Left renal cortex interstitium (tissue), 4 donors: ENCODE measurements around the gene IL1RAPL1. TPM values are rescaled to one million over a fixed set of nuclear protein-coding genes. Genes with fewer than 3 reads are reported as not detected.

Experiments used
- DNase-seq, 4 donors: peaks; one replicate each; pipeline ENCODE4 v3.0.0-alpha.2; 2013; ENCODE audit warnings: low read depth in 4 of 4, low spot score in 2 of 4, missing footprints in 1 of 4
- polyA plus RNA-seq, 4 donors: library from polyadenylated mRNA; unstranded; fragments of 120-200 nt; gene quantifications; one replicate each; pipeline ENCODE4 v1.2.1, GENCODE V29; 2013; ENCODE audit not compliant: insufficient read length in 4 of 4

IL1RAPL1 gene
- polyA plus RNA-seq, 4 donors, result 2.6 to 2.7 (median 2.6) TPM

DNA sequence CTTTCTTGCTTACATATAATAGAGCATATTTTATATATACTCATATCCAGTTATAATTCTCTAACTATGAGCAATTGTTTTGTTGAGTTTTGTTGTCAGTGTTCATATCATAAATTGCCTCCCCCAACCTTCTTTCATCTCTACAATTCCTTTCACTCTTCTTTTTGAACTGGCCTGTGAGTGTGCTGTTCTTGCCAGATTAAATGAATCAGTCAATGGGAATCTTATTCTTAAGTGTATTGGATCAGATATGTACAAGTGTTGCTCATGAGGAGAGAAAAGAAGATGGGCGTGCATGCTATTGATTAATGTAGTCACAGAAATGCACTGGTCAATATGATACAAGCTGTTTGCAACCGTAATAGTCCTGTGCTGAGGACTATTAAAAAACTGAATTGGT lies 900.0 kb downstream of the IL1RAPL1 start:
- DNase-seq, result no peak

DNA sequence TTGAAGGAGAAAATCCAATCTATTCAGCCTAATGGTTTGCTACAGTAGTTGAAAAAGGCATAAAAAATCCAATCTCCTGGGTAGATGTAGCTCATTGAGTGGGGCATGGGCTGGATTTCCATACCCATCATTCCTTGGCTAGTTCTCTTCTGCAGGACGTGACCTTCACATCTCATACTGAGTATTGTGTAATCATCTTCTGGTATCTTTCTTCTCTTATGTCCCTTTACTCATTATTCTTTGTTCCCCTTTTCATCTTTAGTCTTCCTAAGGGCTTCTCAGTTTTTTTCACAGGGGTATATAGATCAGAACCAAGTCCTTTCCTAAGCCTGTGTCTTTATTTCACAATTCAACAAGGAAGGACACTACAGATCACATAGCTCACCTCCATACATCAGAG lies 900.5 kb downstream of the IL1RAPL1 start:
- DNase-seq, result no peak

DNA sequence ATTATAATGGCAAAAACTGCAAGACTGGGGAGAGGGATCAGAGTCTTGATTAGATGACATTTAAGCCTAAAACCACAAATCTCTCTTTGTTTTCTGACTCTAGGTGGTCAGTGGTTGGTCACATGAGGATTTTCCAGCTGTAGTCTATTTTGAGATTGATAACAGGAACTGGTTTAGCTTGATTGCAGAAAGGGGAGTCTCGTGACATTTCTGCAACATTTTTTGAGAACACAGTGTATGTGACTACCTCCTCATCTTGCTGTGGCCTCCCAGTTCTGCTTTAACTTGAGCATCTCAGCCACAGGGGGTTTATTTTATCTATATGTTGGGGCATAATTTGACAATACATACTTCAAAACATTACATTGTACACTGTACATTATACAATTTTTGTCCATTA lies 901.7 kb downstream of the IL1RAPL1 start:
- DNase-seq, result no peak

DNA sequence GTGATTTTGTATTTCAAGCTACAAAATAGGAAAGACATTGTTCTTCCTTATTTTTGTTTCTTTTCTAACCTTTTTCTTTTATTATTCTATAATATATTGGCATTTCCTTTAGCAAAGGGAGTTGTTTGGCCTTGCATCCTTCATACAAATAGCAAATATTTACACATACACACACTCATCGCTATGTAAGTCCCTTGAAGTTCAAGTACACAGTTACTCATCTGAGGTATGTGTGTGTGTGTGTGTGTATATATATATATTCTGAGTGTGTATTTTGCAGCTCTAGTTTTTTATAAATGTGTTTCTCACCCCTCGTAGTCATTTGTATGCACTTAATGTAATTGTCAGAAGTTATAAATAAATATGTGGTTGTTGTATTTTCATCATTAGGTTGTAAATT lies 903.4 kb downstream of the IL1RAPL1 start:
- DNase-seq, result no peak

DNA sequence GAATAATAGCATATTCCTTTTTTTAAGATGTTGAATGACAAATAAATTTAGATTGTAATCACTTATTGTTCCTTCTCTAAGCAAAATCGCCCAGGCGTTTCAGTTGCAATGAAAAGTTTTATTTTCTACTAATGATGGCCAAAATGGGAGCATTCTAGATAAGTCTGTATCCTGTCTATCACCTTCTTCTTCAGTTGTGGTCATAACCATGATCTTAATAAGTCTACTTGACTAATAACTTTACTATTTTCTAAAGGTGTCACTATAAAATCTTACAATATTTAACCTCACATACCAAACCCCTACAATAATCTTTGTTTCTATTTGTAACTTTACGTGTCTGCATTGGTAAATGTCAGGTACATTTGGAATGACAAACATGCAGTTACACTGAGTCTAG lies 904.4 kb downstream of the IL1RAPL1 start:
- no peak for DNase-seq

DNA sequence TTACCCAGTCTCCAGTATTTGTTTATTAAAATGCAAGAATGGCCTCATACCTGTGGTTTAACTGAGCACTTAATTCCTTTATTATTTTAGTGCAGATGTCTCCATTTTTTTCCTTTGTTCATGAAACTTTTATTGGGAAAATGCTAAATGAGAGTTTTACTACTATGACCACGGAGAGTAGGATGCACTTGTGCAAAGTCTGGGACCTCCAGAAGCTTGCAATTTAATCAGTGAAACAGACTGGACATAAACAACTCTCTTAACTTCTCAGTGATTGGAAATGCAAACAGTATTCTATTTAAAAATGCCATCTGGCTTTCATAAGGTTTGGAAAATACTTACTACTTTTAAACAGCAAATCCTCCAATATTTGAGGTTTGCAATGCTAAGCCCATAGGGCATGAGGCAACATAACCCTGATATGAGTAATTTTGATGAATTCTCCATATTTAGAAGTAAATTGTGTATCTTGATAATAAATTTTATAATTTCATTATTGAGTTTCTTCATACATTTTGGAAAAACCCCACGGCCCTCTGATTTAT lies 909.5 kb downstream of the IL1RAPL1 start:
- no peak for DNase-seq

DNA sequence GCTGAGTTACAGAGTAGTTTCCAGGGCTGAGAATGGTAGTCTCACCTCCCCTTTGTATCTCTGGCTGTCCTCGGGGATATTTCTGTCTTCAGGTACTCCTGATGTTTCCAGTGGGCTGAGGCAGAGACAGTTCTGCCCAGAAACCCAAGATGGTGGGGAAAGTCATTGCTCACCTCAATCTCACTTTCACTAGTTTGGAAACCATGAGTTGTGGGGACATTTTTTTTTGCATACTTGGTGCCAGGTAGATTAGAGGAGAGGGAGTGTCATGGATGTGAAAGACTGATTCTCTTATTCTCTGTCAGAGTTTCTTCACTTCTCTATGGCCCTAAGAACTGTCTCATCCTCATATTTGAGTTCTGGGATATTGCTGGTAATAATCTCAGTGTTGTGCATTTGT lies 919.5 kb downstream of the IL1RAPL1 start:
- no peak for DNase-seq

DNA sequence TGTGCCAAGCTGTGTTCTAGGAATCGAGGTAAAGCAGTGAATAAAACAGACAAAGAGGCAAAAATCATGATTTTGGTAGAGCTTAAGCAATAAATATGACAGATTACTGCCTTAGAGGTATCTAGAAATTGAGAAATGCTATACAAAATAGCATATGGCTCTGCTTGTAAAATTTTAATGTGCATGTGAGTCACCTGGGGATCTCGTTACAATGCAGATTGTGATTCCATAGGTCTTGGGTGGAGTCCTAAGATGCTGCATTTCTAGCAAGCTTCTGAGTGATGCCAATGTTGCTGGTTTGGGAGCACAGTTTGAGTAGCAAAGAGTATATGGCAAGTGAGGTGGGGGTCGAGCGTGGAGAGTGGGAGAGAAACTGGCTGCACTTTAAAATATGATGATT lies 930.9 kb downstream of the IL1RAPL1 start:
- DNase-seq, result no peak

GRCh38 chrX:29528281-29528680 lies 941.0 kb downstream of the IL1RAPL1 start:
- DNase-seq, result no peak

- DNase-seq, result no peak
Observed at GRCh38 chrX:29530501-29530900, 943.3 kb downstream of the IL1RAPL1 start.

- no peak for DNase-seq
Observed at GRCh38 chrX:29531336-29531735, 944.1 kb downstream of the IL1RAPL1 start.

- no peak for DNase-seq
Observed at GRCh38 chrX:29535212-29536162, 948.2 kb downstream of the IL1RAPL1 start.

- DNase-seq, result no peak
Observed at GRCh38 chrX:29541038-29541437, 953.8 kb downstream of the IL1RAPL1 start.

DNA sequence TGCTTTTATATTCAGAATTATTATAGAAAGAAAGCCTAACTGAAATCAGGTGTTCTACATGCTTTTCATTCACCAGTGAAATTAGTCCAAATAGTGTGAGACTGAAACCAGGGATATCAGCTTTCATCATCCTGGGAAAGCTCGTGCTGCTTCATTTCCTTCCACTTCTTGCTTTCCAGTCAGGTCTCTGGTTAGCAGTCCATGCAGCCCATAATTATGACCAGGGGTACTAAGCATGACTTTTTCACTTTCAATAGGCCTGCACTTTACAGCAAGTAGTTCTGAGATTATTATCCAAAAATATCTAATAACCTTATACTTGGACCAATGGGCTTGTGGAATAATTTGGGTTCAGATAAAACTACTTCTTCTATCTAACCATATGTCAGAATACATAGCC lies 954.9 kb downstream of the IL1RAPL1 start:
- DNase-seq, result peak in 1 of 4 donors; percentile 20

GRCh38 chrX:29545878-29546277 lies 958.6 kb downstream of the IL1RAPL1 start:
- DNase-seq, result no peak

DNA sequence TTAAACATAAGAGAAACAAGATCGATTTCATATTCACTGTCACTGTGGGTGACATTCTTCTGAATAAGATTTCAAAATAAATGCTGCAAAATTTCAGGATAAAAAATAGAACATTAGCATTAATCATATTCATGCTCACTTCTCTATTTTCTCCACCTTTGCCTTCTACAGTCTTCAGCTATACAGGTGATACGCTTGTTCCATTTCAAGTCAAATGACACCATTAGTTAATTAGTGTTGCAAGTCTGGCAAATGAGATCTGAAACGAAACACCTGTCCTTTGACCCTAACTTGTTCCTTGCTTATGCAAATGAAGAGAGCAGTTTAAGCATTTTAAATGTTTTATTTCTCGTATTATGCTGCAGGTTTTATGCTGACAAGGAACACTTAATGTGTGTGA lies 960.6 kb downstream of the IL1RAPL1 start:
- no peak for DNase-seq

- no peak for DNase-seq
Observed at GRCh38 chrX:29553542-29553941, 966.3 kb downstream of the IL1RAPL1 start.

GRCh38 chrX:29555465-29556091 lies 968.3 kb downstream of the IL1RAPL1 start:
- DNase-seq, result no peak

GRCh38 chrX:29560065-29560464 lies 972.8 kb downstream of the IL1RAPL1 start:
- no peak for DNase-seq

- DNase-seq, result no peak
Observed at GRCh38 chrX:29561417-29561816, 974.2 kb downstream of the IL1RAPL1 start.

DNA sequence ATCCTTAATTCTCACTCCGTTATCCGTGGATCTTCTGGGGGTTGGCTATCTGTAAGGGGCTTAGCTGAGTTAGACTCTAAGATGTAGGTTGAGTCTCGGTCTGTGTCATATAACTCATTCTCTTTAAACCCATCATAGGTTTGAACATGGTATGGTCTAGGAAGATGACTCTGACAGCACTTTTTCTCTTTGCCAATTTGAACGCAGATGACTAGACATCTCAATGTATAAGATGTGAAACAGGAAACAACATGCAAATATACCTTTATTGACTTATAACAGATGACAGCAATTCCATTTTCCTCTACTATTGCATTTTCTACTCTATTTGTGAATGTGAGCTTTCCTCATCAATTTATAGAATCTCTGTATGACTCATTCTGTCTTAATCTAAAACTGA lies 993.3 kb downstream of the IL1RAPL1 start:
- DNase-seq, result no peak

DNA sequence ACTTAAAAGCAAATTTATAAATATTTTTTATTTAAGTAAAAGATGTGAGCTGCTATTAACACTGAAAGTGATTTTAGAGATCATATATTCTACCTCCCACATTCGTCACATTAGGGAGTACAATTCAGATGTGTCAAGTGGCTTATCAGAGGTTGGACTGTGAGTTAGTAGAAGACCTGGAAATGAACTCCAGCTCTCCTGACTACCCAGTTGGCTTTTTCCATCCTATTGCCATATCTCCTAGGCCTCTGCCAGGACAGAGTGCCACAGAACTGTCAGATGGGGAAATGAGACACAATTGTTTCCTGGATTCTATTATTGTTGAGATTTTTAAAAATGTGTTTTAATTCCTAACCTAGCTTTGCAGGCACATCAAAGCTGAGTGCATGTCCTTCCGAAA lies 994.0 kb downstream of the IL1RAPL1 start:
- DNase-seq, result no peak
